Activated naive CD8-positive, alpha-beta T cell treated with anti-CD3 and anti-CD28 coated beads, Interleukin-2, amount 50 U/mL, for 16 hours (primary cell): ENCODE results near the gene BTRC.
"Not testable (repeated sequence)": the region's sequence is repeated elsewhere in the genome, so short reads cannot be mapped to it uniquely, and the experiment has no call there.

ENCODE experiments used
- DNase-seq: peaks from one replicate; pipeline ENCODE4 v3.0.0-alpha.2; 2020; ENCODE audit warnings: low read depth, low spot score

The BTRC gene

GRCh38 chr10:101386659-101387259 is 32.8 kb downstream of the BTRC start:
- DNase-seq: no peak

DNA sequence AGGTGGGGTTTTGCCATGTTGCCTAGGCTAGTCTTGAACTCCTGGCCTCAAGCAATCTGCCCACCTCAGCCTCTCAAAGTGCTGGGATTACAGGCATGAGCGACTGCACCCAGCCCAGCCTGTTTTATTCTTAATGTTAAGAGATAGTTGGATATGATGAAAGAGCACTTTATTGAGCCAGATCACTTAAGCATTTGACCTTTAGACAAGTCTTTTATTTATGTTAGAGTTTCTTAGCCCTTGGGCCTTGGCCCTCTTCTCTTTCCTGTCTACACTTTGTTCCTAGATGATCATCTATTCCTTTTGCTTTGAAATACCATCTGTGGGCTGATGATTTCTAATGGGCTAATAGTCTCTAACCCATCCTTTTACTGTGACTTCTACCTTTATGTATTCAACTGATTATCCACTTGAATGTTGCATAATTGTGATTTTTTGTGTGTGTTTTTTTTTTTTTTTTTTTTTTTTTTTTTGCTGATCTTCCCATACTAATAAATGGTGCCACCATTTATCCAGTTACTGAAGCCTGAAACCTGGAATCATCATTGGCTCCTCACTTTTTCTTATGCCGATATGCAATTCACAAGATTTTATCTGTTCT is 34.8 kb downstream of the BTRC start:
- no peak for DNase-seq

DNA sequence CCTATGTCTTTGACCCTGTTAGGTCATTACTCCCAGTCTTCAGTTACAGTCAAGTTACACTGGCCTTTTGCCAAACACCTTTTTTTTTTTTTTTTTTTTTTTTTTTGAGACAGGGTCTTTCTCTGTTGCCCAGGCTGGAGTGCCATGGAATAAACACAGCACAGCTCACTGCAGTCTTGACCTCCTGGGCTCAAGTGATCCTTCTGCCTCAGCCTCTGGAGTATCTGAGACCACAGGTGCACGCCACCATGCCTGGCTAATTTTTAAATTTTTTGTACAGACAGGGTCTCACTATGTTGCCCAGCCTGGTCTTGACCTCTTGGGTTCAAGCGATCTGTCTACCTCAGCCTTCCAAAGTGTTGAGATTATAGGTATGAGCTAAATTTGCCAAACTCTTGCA is 35.6 kb downstream of the BTRC start:
- not testable (repeated sequence) for DNase-seq

DNA sequence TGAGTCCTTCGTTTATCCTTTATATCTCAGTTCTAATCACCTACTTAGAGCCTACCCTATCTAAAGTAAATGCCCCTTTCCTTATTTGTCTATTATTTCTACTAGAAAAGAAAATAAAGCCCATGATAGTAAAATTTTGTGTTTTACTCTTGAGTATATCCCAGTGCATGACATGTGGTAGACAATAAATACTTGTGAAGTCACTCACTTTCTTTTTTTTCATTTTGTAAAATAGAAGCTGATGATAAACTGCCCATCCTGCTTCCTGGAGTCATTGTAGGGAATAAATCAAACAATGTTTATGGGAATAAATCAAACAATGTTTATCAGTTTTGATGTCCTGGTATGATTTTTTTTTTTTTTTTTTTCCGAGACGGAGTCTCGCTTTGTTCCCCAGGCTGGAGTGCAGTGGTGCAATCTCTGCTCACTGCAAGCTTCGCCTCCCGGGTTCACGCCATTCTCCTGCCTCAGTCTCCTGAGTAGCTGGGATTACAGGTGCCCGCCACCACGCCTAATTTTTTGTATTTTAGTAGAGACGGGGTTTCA is 36.1 kb downstream of the BTRC start:
- DNase-seq: no peak

GRCh38 chr10:101393378-101393777 is 39.4 kb downstream of the BTRC start:
- DNase-seq: no peak

- no peak for DNase-seq
Measured at GRCh38 chr10:101394524-101395133, 40.7 kb downstream of the BTRC start.

DNA sequence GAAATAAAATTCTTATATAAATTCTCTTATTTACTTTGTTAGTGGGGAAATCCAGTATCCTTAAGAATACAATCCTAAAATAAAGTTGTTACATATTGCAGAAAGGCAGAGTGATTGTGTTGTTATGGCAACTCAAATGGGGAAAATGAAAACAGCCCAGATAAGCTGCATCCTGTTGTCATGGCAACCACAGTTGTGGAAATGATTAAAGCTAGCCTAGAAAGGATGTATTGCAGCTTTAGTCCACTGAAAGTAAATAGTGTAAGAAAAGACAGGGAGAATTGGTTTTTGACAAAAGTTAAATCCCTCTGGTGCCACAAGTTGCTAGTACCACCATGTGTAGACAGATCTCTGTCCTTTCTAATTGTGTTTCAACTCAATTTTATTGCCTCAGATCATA is 43.2 kb downstream of the BTRC start:
- DNase-seq: no peak

- no peak for DNase-seq
Measured at GRCh38 chr10:101400585-101400984, 46.6 kb downstream of the BTRC start.

DNA sequence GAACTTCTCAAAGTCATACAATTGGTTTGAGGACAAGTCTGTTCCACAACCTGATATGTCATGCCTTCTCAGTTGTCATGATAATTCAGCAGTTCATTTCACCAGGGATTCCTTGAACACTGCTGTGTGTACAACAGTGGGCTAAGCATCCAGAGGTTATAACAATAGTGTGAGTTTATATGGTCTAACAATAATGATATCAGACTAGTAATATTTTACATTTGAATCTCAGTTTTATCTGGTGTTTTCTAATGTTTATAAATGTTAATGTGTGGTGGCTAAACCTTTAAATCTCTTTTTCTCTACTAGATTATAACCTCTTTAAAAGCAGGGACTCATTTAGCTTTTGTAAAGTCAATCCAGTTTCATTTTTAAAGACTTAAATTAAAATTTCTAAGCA is 48.7 kb downstream of the BTRC start:
- DNase-seq: no peak

- no peak for DNase-seq
Measured at GRCh38 chr10:101403161-101403560, 49.2 kb downstream of the BTRC start.

DNA sequence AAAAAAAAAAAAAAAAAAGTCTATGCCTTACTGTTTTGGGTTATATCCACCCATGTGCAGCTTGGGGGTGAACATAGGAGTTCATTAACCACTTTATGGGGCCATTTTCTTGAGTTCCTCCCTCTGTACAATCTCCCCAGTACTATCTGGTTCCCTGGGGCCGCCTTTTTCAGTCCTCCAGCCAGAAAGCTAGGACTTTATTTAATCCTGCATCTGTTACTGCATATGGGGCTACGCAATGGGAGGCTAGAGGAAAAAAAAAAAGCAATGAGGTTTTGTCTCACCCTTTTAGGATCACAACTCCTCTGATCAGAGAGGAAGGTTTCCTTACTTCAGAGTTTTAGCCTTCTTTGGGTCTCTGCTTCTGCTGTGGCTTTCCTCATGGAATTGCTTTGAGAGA is 51.0 kb downstream of the BTRC start:
- DNase-seq: no peak

- no peak for DNase-seq
Measured at GRCh38 chr10:101411598-101411997, 57.6 kb downstream of the BTRC start.

DNA sequence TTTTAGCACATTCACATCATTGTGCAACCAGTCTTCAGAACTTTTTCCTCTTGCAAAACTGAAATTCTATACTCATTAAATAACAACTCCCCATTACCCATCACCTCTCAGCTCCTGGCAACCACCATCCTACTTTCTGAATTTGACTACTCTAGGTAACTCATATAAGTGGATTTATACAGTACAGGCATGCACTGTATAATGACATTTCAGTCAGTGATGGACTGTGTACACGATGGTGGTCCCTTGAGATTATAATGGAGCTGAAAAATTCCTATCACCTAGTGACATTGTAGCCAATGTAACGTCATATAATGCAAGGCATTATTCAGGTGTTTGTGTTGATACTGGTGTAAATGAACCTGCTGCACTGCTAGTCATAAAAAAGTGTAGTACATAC is 60.1 kb downstream of the BTRC start:
- no peak for DNase-seq

GRCh38 chr10:101415884-101416283 is 61.9 kb downstream of the BTRC start:
- no peak for DNase-seq

- not testable (repeated sequence) for DNase-seq
Measured at GRCh38 chr10:101421967-101422366, 68.0 kb downstream of the BTRC start.

DNA sequence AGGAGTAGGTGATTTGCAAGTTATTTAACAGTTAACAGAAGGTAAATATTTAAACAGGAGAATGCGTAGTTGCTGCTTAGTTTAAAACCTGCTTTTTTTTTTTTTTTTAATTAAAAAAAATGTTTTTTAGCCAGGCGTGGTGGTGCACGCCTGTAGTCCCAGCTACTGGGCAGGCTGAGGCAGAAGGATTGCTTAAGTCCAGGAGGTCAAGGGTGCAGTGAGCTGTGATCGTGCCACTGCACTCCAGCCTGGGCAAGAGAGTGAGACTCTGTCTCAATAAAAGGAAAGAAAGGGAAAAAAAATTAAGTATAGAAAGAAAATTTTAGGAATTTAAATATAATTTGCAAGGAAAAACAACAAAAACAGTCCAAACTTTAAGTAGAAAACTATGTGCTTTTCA is 71.6 kb downstream of the BTRC start:
- DNase-seq: no peak

DNA sequence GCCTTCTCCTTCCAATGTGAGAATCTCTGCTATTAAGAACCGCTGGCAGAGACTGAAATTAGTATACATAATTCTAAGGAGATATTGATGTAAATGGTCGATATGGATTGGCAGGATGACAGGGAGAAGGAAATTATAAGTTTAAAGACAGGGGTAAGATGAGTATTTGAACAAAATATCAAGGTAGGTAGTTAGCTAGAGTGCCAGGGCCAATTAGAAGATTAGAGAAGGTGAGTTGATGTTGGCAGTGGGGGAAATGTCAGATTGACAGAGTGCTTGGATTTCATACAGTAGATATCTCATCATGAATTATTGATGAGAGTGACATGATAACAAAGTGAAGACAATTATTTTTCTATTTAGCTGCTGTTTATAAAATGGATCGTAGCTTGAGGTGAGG is 74.1 kb downstream of the BTRC start:
- DNase-seq: no peak

GRCh38 chr10:101429423-101429822 is 75.5 kb downstream of the BTRC start:
- DNase-seq: no peak

GRCh38 chr10:101436302-101436701 is 82.3 kb downstream of the BTRC start:
- DNase-seq: no peak

DNA sequence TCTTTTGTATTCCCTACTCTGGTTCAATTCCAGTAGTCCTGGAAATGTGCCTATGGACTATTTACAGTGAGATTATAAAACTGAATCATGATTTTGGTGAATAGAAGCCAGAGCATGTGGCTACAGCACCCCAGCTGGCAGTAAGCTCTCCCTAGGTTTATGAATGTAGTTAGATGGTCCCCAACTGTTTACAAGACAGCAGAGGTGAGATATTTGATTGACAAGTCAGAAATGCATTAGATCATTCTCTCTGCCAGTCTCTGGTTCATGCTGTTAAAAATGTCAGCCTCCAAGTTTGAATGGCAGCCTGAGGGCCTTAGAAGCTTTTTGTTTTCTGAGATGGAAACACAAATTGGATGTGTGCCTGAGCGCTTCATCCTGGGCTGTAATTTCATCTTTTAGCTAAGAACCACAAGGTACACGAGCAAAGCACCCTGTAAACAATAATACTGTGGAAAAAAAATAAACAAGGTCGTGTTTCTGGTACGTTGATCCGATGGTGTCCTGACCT is 85.0 kb downstream of the BTRC start:
- no peak for DNase-seq

DNA sequence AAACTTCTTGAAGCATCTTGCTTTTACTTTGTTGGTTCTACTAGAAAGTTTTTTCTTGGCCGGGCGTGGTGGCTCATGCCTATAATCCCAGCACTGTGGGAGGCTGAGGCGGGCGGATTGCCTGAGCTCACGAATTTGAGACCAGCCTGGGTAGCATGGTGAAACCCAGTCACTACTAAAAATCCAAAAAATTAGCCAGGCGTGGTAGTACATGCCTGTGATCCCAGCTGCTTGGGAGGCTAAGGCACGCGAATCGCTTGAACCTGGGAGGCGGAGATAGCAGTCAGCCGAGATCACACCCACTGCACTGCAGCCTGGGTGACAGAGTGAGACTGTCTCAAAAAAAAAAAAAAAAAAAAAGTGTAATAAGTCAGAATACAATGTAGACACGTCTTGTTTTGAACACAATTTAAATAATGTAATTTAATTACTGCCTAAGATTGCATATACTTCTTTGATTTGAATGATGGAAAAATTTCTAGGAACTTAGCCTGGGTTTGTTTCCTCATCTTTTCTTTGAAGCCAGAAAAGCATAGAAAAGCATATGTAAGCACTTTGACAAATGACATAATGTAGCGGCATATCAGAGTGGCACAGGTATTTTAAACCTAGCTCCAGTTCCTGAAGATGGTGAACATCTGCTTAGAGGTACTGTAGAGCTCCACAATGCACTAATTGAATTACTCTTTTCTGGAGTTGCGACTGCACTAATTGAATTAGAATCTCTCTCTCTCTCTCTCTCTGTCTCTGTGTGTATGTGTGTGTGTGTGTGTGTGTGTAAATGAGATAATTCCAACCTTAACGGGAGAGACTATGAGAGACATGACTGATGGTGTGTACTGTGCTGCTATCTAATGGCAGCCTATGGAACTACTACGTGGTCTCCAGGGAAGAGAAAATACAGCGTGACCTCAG is 87.8 kb downstream of the BTRC start:
- DNase-seq: no peak

DNA sequence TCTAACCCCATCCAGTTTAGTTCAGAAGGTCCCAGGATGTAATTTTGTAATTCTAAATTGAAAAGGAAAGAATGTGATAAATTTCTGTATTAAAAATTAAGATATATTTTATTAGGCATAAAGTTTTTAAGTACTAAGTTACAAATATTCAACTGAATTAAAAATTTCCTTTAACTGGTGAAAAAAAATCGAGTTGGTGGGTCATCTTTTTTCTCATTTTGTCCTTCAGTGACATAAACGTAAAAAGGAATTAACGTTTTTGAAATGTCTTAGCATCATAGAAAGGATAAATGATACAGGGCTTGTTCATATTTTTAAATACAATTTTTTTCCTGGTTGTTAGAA is 88.5 kb downstream of the BTRC start:
- no peak for DNase-seq
